Endothelial cell of hepatic sinusoid (primary cell): ENCODE data around the gene RAVER2.

ENCODE experiments used
- in situ Hi-C: cut with HindIII; loops from 2 replicates; pipeline ENCODE4 v1.10.0; 2017; ENCODE audit warnings: low sequenced_read_pairs

The RAVER2 gene

DNA sequence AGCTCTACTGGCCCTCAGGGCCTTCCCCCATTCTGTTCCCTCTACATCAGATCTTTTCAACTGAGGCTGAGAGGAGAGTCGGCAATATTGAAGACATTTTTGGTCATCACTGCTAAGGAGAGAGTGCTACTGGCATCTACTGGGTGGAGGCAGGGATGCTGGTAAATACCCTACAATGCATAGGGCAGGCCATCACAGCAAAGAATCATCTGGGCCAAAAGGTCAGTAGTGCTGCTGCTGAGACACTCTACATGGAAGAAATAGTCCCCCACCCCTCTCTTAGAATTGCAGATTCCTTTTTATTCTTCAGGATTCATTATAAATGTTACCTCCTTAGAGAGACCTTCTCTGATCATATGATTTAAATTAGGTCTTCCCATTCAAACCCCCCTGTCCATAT, 127.2 kb downstream of the RAVER2 start:
- in situ Hi-C loops: no loop called here

DNA sequence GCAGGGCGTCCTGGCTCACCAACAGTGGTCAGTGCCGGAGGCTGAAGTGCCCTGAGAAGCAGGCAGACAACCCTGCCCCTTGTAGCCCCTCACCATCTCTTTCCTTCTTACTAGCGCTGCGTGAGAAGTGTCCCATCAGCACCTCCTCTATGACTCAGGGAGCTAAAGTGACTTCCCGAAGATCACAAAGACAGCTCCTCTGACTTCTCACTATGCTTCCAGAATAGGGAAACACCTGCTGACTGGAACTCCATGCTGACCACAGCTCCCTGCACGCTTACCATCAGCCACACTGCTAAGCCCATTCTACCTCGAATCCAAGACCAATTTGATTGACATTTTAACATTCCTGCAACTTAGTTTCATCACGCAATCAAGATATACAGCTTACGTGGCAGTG, 128.7 kb downstream of the RAVER2 start:
- in situ Hi-C loops: no loop called here

DNA sequence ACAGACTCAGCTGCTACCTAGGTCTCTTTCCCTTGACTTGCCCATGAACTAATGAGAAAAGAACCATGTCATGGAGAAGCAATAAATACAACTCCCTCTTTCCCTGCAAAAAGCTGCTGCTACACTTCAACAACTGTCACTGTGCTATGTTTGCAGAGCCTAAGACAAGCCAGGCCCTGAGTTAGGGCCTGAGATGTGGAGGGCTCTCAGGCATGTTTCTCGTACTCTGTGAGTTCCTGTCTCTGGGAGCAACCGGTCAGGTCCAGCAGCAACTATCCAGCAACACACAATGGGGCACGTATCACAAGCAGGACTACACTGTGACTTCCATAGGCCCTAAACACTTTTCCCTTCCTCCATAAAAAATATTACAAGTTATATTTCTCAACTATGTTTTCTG, 129.8 kb downstream of the RAVER2 start:
- in situ Hi-C loops: no loop called here

DNA sequence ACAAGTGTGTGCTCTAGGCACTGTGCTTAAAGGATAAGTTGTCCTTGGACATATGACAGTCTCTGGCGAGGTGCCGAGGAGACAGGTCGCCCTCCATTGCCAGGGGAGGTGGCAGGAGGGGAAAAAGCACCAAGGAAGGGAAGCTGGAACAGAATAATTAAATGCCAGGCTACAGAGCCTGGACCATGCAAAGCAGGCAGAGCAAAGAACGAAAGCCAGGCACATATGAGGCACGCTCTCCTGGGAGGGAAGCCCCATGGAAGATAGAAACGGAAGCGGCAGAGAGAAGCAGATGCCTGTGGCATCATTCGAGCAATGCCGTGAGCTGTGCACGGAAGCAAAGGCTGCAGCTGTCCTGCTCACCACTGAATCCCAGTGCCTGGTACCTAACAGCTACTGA, 130.2 kb downstream of the RAVER2 start:
- in situ Hi-C loops: no loop called here

DNA sequence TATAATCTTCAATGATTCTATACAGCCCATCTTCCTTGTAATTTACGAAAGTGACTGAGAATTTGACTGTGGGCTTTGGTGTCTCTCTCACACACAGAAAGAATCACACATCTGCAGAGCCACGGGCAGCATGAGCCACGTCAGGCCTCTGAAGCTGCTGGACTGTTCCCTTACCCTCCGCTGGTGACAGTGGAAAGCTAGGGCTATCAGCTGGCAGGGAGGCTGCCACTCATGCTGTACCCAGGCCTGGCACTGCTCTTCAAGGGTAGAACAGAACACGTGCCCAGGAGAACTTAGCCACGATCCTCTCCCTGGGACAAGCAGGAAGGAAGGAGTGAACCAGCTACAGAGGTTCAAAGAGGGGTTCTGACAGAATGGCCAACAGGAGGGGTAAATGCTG, 130.7 kb downstream of the RAVER2 start:
- in situ Hi-C loops: no loop called here

DNA sequence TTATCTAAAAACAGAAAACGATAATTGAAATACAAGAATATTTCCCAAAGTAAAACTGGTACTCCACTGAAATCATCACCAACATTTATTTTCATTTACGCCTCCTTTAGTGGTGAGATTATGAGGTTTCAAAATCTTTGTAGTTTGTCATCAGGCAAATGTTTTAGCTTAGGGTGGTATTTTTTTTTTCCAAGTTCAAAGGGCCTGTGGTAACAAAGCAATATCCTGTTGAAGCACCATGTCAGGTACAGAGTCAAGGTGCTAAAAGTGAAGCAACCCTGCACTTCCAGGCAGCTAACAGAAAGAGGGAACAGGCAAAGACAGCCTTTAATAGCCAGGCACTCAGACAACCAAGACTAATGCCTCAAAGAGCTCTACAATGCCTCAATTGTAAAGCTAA, 132.3 kb downstream of the RAVER2 start:
- in situ Hi-C loops: no loop called here

DNA sequence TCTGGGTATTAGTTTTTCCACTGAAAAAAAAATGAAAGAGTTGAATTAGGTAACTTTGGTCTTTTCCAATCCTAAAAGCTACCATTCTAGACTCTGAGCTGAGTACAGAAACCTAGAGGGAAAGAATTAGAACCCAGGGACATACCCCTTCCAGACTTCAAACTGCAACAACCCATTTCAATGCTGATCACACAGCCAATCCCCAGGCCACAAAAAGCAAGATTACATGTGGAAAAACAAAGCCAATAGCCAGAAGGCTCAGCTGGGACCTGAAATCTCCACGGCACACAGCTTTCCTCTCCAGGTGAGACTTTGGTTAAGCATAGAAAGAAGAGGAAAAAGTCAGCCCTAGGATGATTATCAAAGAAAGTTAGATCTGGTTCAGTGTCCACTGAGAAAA, 132.7 kb downstream of the RAVER2 start:
- in situ Hi-C loops: no loop called here

DNA sequence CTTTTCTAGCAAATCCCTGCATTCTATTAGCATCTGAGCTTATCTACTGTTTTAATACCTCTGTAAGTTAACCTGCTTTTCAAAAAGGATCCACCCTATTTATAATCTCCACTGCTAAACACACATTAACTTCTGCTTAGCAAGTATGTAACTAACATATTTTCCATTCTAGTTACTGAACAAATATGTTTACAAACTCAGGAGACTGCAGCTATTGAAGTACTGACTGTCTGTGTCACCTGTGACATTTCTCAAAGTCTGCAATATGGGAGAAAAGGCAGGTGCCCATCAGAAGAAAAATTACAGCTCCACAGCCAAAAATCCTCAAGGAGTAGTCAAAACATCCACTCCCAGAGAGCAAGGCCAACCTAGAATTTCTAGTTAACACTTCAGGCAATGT, 133.2 kb downstream of the RAVER2 start:
- in situ Hi-C loops: no loop called here

DNA sequence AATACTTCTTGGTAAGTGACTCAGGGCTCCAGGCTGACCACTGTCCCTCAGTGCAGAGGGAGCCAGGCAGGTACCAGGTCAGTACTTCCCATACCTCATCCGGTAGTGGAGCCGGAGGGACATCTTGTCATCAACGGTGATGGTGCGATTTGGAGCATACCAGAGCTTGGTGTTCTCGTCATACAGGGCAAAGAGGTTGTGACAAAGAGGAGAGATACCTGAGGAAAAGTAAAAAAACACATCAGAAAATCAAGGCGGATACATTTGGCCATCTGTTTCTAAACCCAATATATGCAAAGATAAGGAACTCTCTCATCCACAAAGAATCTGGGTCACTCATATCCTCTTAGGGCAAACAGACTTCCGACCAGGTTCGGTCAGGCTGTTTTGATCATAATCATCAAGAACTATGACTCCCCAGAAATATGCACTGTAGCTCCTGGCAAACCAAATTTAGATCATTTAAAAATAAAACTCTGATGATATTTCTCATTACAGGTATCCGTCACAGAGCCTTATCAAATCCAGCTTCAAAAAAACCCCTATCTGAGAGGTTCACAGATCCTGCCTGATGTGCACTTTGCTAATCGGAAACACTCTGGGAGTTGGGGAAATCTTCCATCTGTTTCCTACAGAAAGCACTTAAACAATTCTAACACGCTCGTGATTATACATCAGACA, 134.2 kb downstream of the RAVER2 start:
- in situ Hi-C loops: no loop called here

DNA sequence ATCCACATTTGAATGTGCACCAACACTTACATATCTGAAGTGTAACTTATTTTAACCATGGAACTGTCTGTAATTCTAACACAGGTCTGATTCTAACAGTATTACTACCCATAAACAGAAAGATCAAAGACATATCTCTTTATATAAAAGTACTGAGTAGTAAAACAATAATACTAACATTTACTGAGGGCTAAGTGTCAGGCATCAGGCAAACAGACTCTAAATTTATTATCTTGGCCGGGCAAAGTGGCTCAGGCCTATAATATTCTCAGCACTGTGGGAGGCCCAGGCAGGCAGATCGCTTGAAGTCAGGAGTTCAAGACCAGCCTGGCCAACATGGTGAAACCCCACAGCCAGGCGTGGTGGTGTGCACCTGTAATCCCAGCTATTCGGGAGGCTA, 135.6 kb downstream of the RAVER2 start:
- in situ Hi-C loops: loop anchor here (5.0 kb wide), 1 partner anchor 97 kb away; no protein-coding TSS in a partner anchor

DNA sequence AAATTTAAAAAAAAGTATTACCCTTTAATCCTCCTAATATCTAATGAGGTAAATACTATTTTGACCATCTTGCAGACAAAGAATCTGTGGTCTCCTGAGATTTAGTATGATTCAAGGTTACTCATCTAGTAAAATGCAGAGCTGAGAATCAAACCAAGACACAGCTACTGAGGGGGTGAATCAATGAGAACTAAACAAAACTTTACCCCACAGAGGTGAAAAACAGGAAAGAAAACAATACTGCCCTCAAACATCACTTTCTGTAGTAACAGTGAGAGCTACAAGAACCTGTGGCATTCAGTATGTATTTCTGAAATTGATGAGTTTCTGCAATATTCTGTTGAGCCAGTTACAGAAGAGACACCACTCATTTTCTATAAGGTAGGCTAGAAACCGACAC, 136.4 kb downstream of the RAVER2 start:
- in situ Hi-C loops: loop anchor here (5.0 kb wide), 1 partner anchor 96 kb away; no protein-coding TSS in a partner anchor
